Body of pancreas (tissue), 4 donors: ENCODE results near the gene ELANE.

ENCODE experiments used
- CTCF ChIP-seq, 7 experiments: fragments of 450-650 bp in 4 of 7; fragments of 200-600 bp in 3 of 7; sonication (generic) in 3 of 7; IDR thresholded peaks; one replicate each; pipeline ENCODE4 v1.5.1; 2016 to 2019; ENCODE audit warnings: antibody characterized with exemption in 7 of 7
- POLR2A ChIP-seq, 3 donors: fragments of 450-650 bp; IDR thresholded peaks; one replicate each; pipeline ENCODE4 v1.6.1; 2016; ENCODE audit warnings: antibody characterized with exemption in 3 of 3, mild to moderate bottlenecking in 2 of 3

DNA sequence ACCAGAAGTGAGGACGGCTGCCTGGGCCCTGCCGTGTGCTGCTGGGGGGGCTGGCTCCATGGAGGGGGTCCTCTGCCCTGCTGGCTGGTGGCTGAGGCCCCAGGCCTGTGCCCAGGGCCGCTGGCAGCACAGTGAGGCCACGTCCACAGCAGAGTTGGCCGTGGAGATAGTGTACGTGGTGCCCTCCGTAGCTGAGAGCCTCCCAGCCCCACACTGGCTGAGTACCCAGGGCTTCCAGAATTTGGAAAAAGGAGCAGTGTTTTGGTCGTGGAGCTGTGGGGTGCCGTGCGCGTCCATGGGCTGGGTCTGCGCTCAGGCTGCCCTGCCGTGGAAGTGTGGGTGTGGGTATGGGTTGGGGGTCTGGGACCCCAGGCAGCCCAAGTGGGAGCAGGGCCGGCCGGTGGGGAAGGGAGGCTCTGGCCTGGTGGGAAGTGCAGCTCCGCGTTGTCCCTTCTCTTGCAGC, 49.0 kb upstream of the ELANE start:
- TF ChIP-seq CTCF (IDR thresholded peaks at IDR 0.05) (no peak), POLR2A (IDR thresholded peaks at IDR 0.05) (no peak)
